ENCODE data around the gene DENND4A. TPM values are rescaled to one million over a fixed set of nuclear protein-coding genes. Genes with fewer than 3 reads are reported as not detected.
A peak's percentile ranks its signal among the peaks of the same experiment; 100 is the strongest.

Gene DENND4A
- total and polyA plus RNA-seq, 10 of the 15 experiments (the other 5 are each of a cell fraction or from before 2014, with no cell fraction given) = 14.2 to 81.8 (median 34.1) TPM

DNA sequence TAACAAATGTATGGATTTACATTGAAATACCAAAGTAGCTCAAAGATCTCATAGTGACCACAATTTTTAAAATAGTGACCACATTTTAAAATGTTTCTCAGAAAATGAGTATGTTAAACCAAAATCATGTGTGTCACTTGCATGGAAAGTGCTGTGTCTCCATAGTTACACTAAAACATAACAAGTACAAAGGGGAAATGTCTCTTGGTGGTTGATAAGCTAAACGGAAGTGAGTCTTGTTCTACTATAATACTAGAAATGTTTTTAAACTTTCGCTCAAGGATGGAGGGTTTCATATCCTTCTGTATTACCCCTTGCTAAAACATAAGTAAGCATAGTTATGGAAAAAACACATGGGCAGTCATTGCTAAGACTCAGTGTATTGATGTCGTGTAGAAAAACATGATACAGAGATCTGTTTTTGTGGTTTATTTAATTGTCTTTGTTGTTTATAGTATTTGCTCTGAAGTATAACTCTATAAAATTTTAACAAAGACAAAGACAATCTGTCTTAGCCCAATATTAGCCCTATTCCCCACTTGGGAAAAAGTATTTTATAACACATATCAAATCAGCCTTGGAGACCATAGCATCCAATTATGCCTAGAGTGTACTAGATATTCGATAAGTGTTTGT is 27.0 kb upstream of the DENND4A start (continued):
- TF ChIP-seq, protein P1, sequence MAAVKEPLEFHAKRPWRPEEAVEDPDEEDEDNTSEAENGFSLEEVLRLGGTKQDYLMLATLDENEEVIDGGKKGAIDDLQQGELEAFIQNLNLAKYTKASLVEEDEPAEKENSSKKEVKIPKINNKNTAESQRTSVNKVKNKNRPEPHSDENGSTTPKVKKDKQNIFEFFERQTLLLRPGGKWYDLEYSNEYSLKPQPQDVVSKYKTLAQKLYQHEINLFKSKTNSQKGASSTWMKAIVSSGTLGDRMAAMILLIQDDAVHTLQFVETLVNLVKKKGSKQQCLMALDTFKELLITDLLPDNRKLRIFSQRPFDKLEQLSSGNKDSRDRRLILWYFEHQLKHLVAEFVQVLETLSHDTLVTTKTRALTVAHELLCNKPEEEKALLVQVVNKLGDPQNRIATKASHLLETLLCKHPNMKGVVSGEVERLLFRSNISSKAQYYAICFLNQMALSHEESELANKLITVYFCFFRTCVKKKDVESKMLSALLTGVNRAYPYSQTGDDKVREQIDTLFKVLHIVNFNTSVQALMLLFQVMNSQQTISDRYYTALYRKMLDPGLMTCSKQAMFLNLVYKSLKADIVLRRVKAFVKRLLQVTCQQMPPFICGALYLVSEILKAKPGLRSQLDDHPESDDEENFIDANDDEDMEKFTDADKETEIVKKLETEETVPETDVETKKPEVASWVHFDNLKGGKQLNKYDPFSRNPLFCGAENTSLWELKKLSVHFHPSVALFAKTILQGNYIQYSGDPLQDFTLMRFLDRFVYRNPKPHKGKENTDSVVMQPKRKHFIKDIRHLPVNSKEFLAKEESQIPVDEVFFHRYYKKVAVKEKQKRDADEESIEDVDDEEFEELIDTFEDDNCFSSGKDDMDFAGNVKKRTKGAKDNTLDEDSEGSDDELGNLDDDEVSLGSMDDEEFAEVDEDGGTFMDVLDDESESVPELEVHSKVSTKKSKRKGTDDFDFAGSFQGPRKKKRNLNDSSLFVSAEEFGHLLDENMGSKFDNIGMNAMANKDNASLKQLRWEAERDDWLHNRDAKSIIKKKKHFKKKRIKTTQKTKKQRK (IDR thresholded peaks at IDR 0.05; ENCODE audit: low read depth, low read length) = no peak
- peak; percentile 96 for TF ChIP-seq ATF7 (IDR thresholded peaks at IDR 0.05; ENCODE audit: low read depth)
- TF ChIP-seq, protein P2, sequence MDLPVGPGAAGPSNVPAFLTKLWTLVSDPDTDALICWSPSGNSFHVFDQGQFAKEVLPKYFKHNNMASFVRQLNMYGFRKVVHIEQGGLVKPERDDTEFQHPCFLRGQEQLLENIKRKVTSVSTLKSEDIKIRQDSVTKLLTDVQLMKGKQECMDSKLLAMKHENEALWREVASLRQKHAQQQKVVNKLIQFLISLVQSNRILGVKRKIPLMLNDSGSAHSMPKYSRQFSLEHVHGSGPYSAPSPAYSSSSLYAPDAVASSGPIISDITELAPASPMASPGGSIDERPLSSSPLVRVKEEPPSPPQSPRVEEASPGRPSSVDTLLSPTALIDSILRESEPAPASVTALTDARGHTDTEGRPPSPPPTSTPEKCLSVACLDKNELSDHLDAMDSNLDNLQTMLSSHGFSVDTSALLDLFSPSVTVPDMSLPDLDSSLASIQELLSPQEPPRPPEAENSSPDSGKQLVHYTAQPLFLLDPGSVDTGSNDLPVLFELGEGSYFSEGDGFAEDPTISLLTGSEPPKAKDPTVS (IDR thresholded peaks at IDR 0.05; ENCODE audit: low read depth, low read length) = no peak
- no peak for TF ChIP-seq SMAD5 (IDR thresholded peaks at IDR 0.05; ENCODE audit: low read depth)
- TF ChIP-seq, protein P3, sequence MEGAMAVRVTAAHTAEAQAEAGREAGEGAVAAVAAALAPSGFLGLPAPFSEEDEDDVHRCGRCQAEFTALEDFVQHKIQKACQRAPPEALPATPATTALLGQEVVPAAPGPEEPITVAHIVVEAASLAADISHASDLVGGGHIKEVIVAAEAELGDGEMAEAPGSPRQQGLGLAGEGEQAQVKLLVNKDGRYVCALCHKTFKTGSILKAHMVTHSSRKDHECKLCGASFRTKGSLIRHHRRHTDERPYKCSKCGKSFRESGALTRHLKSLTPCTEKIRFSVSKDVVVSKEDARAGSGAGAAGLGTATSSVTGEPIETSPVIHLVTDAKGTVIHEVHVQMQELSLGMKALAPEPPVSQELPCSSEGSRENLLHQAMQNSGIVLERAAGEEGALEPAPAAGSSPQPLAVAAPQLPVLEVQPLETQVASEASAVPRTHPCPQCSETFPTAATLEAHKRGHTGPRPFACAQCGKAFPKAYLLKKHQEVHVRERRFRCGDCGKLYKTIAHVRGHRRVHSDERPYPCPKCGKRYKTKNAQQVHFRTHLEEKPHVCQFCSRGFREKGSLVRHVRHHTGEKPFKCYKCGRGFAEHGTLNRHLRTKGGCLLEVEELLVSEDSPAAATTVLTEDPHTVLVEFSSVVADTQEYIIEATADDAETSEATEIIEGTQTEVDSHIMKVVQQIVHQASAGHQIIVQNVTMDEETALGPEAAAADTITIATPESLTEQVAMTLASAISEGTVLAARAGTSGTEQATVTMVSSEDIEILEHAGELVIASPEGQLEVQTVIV (IDR thresholded peaks at IDR 0.05; ENCODE audit: borderline replicate concordance, partially characterized antibody) = no peak
- TF ChIP-seq CHD4 (IDR thresholded peaks at IDR 0.05) = no peak
- peak; percentile 74 for TF ChIP-seq RAD51 (IDR thresholded peaks at IDR 0.05)
- TF ChIP-seq HDGF (IDR thresholded peaks at IDR 0.05) = no peak
- no peak for TF ChIP-seq SREBF2 (IDR thresholded peaks at IDR 0.05; ENCODE audit: low read length)
- no peak for TF ChIP-seq NFXL1 (IDR thresholded peaks at IDR 0.05; ENCODE audit: borderline replicate concordance)
- TF ChIP-seq KLF5 (IDR thresholded peaks at IDR 0.05; ENCODE audit: partially characterized antibody) = peak; percentile 69
- TF ChIP-seq, protein P4, sequence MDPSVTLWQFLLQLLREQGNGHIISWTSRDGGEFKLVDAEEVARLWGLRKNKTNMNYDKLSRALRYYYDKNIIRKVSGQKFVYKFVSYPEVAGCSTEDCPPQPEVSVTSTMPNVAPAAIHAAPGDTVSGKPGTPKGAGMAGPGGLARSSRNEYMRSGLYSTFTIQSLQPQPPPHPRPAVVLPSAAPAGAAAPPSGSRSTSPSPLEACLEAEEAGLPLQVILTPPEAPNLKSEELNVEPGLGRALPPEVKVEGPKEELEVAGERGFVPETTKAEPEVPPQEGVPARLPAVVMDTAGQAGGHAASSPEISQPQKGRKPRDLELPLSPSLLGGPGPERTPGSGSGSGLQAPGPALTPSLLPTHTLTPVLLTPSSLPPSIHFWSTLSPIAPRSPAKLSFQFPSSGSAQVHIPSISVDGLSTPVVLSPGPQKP (IDR thresholded peaks at IDR 0.05; ENCODE audit: low read depth, low read length) = no peak
- TF ChIP-seq CEBPB (IDR thresholded peaks at IDR 0.05; ENCODE audit: borderline replicate concordance in 1 of 2, low read depth in 2 of 2, low read length in 2 of 2) = peak in 1 of 2 experiments; percentile 80; a peak in 1 of 4 replicates
- peak; percentile 73 for TF ChIP-seq NR2F1 (conservative IDR thresholded peaks at IDR 0.05)
- TF ChIP-seq MYC (IDR thresholded peaks at IDR 0.05; ENCODE audit: insufficient read depth, insufficient read length, insufficient replicate concordance, low read length, severe bottlenecking) = no peak
- no peak for TF ChIP-seq NRF1 (conservative IDR thresholded peaks at IDR 0.05; ENCODE audit: low read depth, low read length)
- TF ChIP-seq EP300 (IDR thresholded peaks at IDR 0.05; ENCODE audit: borderline replicate concordance in 1 of 2, control insufficient read depth in 1 of 2, low read depth in 2 of 2, low read length in 2 of 2) = peak; percentile 100
- no peak for TF ChIP-seq CBX5 (IDR thresholded peaks at IDR 0.05; ENCODE audit: low read depth)
- TF ChIP-seq NFYA (IDR thresholded peaks at IDR 0.05; ENCODE audit: borderline replicate concordance, low read depth, low read length) = no peak
- peak; percentile 93 for TF ChIP-seq IKZF1 (conservative IDR thresholded peaks at IDR 0.05)
- TF ChIP-seq, protein P5, sequence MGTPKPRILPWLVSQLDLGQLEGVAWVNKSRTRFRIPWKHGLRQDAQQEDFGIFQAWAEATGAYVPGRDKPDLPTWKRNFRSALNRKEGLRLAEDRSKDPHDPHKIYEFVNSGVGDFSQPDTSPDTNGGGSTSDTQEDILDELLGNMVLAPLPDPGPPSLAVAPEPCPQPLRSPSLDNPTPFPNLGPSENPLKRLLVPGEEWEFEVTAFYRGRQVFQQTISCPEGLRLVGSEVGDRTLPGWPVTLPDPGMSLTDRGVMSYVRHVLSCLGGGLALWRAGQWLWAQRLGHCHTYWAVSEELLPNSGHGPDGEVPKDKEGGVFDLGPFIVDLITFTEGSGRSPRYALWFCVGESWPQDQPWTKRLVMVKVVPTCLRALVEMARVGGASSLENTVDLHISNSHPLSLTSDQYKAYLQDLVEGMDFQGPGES (IDR thresholded peaks at IDR 0.05) = no peak

Measured in GM12878 (cell line).